HG03521 (cell line): ENCODE results near the gene MDFIC.

Experiments
- ATAC-seq: cut with Tn5 transposase; IDR thresholded peaks from one replicate; pipeline ENCODE4 v1.9.1; 2021; ENCODE audit warnings: mild to moderate bottlenecking, moderate library complexity; ENCODE audit not compliant: unreplicated experiment

The MDFIC gene

GRCh38 chr7:114944745-114945625 is 23.1 kb downstream of the MDFIC start:
- no peak for ATAC-seq

DNA sequence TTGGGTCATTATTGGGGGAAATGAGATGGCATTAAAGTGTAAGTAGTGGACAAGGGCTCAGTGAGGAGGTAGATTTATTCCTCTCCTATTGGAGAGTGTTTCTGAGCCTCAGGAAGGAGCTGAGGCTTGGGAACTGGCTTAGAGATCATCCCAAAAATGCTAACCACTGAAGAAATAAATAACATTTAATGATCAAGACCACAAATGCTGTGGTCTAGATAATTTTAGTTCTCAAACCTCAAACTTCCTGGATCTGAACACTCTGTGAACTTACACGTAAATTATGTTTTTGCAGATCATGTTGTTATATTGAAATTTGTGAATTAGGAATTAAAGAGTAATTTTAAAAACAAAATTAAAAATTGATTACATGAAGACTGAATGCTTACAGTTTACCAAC is 27.3 kb downstream of the MDFIC start:
- ATAC-seq = no peak

- ATAC-seq = no peak
Measured at GRCh38 chr7:114952296-114952695, 30.4 kb downstream of the MDFIC start.

- no peak for ATAC-seq
Measured at GRCh38 chr7:114953724-114954123, 31.8 kb downstream of the MDFIC start.

DNA sequence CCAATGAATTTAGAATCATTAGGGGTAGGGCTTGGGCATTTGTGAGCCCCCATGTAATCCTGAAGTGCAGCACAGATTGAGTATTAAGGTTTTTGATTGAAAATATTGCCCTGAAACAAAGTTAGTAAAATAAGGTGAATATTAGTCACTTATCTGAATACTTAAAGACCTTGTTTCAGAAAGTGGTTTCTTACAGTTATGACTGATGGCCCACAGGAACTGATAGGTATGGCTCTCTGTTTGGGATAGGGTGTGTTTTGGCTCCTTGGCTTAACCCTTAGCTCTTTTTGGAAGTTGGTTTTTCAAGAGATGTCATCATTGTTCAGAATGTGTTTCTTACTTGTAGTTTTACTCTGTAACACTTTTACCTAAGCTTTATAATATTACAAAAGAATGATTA is 34.8 kb downstream of the MDFIC start:
- peak; percentile 55 for ATAC-seq

DNA sequence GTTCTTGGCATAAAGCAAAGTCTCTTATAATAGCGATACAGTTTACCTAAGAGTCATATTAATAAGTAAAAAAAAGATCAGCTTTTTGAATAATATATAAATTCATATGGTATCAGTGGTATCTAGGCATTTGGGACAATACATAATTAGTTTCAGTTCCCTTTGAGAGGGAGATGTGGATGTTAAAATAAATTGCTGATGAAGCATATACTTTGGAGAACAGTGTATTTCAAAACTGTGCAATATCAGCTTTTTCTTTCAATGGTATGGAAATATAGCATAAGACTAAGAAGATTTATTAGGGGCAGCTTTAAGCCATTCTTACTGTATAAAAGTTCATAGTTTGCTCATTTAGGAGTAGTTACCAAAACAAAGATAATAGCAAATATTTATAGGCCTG is 35.5 kb downstream of the MDFIC start:
- ATAC-seq = no peak

- ATAC-seq = peak; percentile 58
Measured at GRCh38 chr7:114959931-114960330, 38.0 kb downstream of the MDFIC start.

- no peak for ATAC-seq
Measured at GRCh38 chr7:114962441-114962840, 40.5 kb downstream of the MDFIC start.

DNA sequence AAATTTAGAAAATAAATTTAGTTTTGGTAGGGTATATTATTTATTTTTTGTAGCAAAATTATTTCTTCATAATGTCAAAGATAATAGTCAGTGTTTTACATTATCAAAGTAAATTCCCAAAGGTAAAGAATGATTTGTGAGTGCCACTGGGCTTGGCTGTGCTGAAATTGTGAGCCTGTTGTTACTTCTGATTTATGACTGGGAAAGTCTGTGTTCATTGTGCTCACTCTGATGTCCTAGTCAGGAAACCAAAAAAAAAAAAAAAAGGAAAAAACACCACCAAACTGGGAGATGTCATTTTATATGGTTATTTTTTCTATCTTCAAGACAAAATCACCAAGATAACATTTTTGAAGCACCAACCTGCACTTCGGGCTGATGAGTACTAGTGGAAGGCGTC is 44.3 kb downstream of the MDFIC start:
- ATAC-seq = no peak

GRCh38 chr7:114969096-114969495 is 47.2 kb downstream of the MDFIC start:
- no peak for ATAC-seq

- no peak for ATAC-seq
Measured at GRCh38 chr7:114970308-114970707, 48.4 kb downstream of the MDFIC start.

DNA sequence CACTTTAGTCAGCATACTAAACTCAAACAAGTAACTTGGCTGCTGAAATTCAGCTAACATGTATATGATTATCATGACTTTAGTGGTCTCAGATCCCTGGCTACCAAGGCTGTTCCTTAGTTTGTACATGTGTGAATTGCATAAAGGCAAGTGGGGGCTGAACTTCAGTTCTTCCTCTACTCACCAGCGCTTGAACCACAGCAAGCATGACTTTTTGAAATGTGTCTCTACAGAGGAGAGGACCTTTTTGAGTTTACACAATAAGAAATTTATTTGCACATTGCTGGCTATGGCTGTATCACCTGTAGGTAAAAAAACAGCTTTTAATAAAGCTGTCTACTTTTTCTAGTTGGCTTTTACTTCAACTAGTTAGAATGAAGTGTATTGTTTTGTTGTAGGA is 48.8 kb downstream of the MDFIC start:
- no peak for ATAC-seq

DNA sequence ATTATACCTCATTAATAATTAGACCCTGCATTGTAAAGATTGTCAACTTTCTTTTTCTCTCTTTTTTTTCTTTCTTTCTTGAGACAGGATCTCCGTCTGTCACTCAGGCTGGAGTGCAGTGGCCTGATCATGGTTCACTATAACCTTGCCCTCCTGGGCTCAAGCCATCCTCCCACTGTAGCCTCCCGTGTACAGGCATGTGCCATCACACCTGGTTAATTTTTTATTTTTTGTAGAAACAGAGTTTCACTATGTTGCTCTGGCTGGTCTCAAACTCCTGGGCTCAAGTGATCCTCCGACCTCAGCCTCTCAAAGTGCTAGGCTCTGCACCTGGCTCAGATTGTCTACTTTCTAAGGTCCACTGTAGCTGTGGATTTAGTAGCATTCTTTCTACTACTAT is 50.7 kb downstream of the MDFIC start:
- ATAC-seq = no peak

GRCh38 chr7:114973147-114973546 is 51.3 kb downstream of the MDFIC start:
- ATAC-seq = no peak

DNA sequence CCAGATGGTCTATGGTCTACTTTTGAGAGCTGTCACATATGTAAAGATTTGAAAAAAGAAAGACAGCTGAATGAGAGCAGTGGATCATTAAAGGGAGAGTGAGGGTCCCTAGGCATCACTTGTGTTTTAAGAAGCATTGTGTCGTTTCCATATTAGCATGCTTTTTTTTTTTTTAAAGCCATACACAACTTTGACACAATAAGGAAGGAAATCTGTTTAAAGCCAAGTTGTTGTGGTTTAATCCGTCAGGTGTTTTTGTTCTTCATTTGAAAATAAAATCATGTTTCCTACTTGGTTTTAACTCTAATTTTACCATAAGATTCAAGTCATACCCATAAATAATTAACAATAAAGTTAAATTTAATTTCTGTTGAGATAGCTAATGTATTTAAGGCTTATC is 53.5 kb downstream of the MDFIC start:
- no peak for ATAC-seq

DNA sequence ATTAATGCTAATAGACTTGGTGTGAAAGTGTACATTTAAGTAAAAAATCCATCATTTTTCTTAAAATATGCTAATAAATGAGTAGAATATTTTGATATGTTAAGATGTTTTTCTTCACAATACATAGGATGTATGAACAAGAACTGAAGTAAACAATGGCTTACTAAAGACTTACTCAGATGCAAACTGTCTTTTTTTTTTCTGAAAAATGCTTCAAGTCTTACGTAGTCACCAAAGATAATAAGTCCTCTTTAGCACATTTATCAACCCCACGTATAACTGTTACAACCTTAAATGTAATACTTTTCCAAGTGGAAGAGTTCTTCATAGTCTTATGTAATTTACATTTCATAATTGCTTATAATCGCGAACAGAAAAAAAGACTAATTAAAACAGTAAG is 54.8 kb downstream of the MDFIC start:
- no peak for ATAC-seq

- no peak for ATAC-seq
Measured at GRCh38 chr7:114977277-114977676, 55.4 kb downstream of the MDFIC start.

DNA sequence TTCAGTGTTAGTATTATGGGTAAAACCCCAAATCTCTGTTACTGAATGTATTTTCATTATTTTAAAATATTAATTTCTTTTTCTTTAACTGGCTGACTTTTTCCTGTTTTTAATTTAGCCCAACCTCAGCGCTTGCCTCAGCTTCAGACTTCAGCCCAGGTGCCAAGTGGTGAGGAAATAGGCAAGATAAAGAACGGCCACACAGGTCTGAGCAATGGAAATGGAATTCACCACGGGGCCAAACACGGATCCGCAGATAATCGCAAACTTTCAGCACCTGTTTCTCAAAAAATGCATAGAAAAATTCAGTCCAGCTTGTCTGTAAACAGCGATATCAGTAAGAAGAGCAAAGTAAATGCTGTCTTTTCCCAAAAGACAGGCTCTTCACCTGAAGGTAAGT is 57.5 kb downstream of the MDFIC start:
- peak; percentile 32 for ATAC-seq

DNA sequence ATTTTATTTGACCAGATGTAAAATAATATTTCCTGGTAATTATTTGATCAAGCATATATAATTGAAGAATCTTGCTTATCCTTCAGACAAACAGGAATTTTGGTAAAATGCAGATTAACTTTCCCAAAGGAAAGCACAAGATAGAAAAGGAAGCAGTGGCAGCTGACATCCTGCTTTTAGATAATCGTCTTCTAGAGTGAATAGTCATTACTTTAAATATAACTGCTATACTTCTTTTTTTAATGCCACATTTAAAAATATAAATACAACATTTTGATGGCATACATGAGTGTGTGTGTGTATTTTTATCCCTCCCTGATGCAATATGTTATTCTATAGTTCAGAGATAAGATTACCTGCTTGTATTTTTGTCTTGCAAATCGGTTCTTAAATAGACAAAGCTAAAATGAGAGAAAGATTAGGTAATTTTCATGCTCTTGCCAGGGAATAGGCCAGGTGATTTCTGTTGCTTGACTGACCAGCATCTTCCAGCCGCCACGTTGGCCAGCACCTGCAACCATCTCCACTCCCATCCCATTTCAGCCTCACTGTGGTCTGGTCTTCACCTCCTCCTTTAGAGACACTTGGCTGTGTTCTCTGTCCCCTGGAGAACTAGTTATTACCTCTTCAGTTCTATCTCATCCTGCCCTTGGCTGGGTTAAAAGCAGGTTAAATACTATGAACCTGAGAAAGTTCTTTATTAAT is 58.1 kb downstream of the MDFIC start:
- no peak for ATAC-seq

DNA sequence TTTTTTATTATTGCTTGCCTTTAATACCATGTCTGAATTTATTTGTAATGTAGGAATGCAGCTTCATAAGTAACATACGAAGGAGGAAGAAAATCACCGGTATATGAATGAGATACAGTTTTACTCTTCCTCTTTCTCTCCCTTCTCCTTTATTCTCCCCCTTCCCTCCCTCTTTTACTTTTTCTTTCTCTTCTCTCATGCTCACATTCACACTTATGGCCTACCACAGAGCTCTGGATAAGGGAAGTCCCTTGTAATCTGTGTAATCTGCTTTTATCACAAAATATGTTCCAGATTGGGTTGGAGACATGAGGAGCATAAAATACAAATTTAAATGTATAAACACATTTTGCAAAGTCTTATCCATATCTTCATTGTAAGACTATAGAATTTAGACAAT is 59.4 kb downstream of the MDFIC start:
- no peak for ATAC-seq

DNA sequence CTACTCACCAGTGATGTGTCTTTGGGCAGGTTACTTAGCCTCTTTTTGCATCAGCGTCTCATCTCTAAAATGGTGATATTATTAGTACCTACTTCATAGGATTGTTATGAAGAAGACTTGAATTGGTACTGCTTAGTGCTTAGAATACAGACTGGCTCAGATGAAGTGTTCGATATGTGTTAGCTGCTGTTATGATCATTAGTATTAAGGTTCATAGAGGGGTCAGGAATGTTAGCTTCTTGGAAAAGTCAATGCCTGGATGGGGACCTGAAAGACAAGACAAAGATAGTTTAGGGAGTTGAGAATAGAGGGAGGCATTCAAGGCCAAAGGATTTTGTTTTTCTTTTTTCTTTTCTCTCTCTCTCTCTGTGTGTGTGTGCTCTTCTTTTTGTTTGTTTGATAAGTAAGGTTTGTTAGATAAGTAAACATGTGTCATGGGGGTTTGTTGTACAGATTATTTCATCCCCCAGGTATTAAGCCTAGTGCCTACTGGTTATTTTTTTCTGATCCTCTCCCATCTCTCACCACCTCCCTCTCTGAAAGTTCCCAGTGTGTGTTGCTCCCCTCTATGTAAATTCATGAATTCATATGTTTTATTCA is 63.3 kb downstream of the MDFIC start:
- no peak for ATAC-seq
